ENCODE results near the gene NEB.
"Not testable (repeated sequence)": the region's sequence is repeated elsewhere in the genome, so short reads cannot be mapped to it uniquely, and the experiment has no call there.

NEB gene

GRCh38 chr2:151610310-151610709, 124.0 kb downstream of the NEB start:
- DNase-seq (ENCODE audit: low read depth): no peak

- no peak for DNase-seq (ENCODE audit: low read depth)
Observed at GRCh38 chr2:151609705-151610104, 124.6 kb downstream of the NEB start.

- not testable (repeated sequence) for DNase-seq (ENCODE audit: low read depth)
Observed at GRCh38 chr2:151607459-151608424, 126.5 kb downstream of the NEB start.

- not testable (repeated sequence) for DNase-seq (ENCODE audit: low read depth)
Observed at GRCh38 chr2:151603530-151603929, 130.7 kb downstream of the NEB start.

- not testable (repeated sequence) for DNase-seq (ENCODE audit: low read depth)
Observed at GRCh38 chr2:151602402-151602801, 131.9 kb downstream of the NEB start.

GRCh38 chr2:151601803-151602202, 132.5 kb downstream of the NEB start:
- DNase-seq (ENCODE audit: low read depth): not testable (repeated sequence)

- not testable (repeated sequence) for DNase-seq (ENCODE audit: low read depth)
Observed at GRCh38 chr2:151596903-151597608, 137.2 kb downstream of the NEB start.

GRCh38 chr2:151591908-151592255, 142.4 kb downstream of the NEB start:
- DNase-seq (ENCODE audit: low read depth): not testable (repeated sequence)

- DNase-seq (ENCODE audit: low read depth): not testable (repeated sequence)
Observed at GRCh38 chr2:151591250-151591907, 142.9 kb downstream of the NEB start.

- not testable (repeated sequence) for DNase-seq (ENCODE audit: low read depth)
Observed at GRCh38 chr2:151581300-151581699, 153.0 kb downstream of the NEB start.

- DNase-seq (ENCODE audit: low read depth): not testable (repeated sequence)
Observed at GRCh38 chr2:151580697-151581096, 153.6 kb downstream of the NEB start.

GRCh38 chr2:151577116-151577515, 157.2 kb downstream of the NEB start:
- no peak for DNase-seq (ENCODE audit: low read depth)

- DNase-seq (ENCODE audit: low read depth): no peak
Observed at GRCh38 chr2:151576080-151576479, 158.2 kb downstream of the NEB start.

- no peak for DNase-seq (ENCODE audit: low read depth)
Observed at GRCh38 chr2:151575338-151575737, 158.9 kb downstream of the NEB start.

GRCh38 chr2:151570191-151570590, 164.1 kb downstream of the NEB start:
- no peak for DNase-seq (ENCODE audit: low read depth)

GRCh38 chr2:151569167-151569566, 165.1 kb downstream of the NEB start:
- DNase-seq (ENCODE audit: low read depth): no peak

GRCh38 chr2:151568501-151568900, 165.8 kb downstream of the NEB start:
- no peak for DNase-seq (ENCODE audit: low read depth)

- no peak for DNase-seq (ENCODE audit: low read depth)
Observed at GRCh38 chr2:151567006-151567405, 167.3 kb downstream of the NEB start.

- DNase-seq (ENCODE audit: low read depth): no peak
Observed at GRCh38 chr2:151562398-151562797, 171.9 kb downstream of the NEB start.

GRCh38 chr2:151560289-151560688, 174.0 kb downstream of the NEB start:
- no peak for DNase-seq (ENCODE audit: low read depth)

- not testable (repeated sequence) for DNase-seq (ENCODE audit: low read depth)
Observed at GRCh38 chr2:151559431-151559830, 174.8 kb downstream of the NEB start.

- DNase-seq (ENCODE audit: low read depth): not testable (repeated sequence)
Observed at GRCh38 chr2:151557883-151558282, 176.4 kb downstream of the NEB start.

- DNase-seq (ENCODE audit: low read depth): no peak
Observed at GRCh38 chr2:151556121-151556520, 178.2 kb downstream of the NEB start.
